Activated naive CD8-positive, alpha-beta T cell treated with anti-CD3 and anti-CD28 coated beads, Interleukin-2, amount 10 ng/mL, durations not matched to agents 7 days and 5 days (primary cell): ENCODE measurements around the gene KCNA3. TPM values are rescaled to one million over a fixed set of nuclear protein-coding genes. Genes with fewer than 3 reads are reported as not detected.

ENCODE experiments used
- ATAC-seq: fragments of 150-1000 bp; cut with Tn5 transposase; one replicate; pipeline ENCODE4 v1.10.0; 2021; ENCODE audit warnings: low read depth, moderate library complexity
- POLR2A ChIA-PET: fragments of 350-600 bp; sonication (Branson Sonifier 250); formaldehyde crosslinking; loops from one replicate; lab custom pipeline; 2021; ENCODE audit warnings: antibody characterized with exemption; lab: Charles Lee
- DNase-seq: peaks from one replicate; pipeline ENCODE4 v3.0.0; 2021
- H3K27ac Mint-ChIP-seq: one replicate; pipeline ENCODE4 v1.8.0; 2022; ENCODE audit warnings: mild to moderate bottlenecking, mixed read lengths
- H3K27me3 Mint-ChIP-seq: one replicate; pipeline ENCODE4 v1.8.0; 2022; ENCODE audit warnings: mild to moderate bottlenecking, moderate library complexity, mixed read lengths
- H3K36me3 Mint-ChIP-seq: one replicate; pipeline ENCODE4 v1.8.0; 2021; ENCODE audit warnings: mild to moderate bottlenecking, mixed read lengths
- H3K4me1 Mint-ChIP-seq: one replicate; pipeline ENCODE4 v1.8.0; 2021; ENCODE audit warnings: mixed read lengths
- H3K4me3 Mint-ChIP-seq: one replicate; pipeline ENCODE4 v1.8.0; 2022; ENCODE audit warnings: mild to moderate bottlenecking, moderate library complexity, mixed read lengths
- H3K9me3 Mint-ChIP-seq: one replicate; pipeline ENCODE4 v1.8.0; 2021; ENCODE audit warnings: mixed read lengths
- total RNA-seq, 2 experiments: library from RNA; stranded (reverse); gene quantifications; one replicate each; pipeline ENCODE4 v1.2.3, GENCODE V29; 2021

The KCNA3 gene
- total RNA-seq, 2 experiments from 2014 or later = 68.4 to 74.0 TPM

- Mint-ChIP-seq H3K27ac (peak overlapping the region; percentile 91), H3K4me3 (peak overlapping the region; percentile 56), H3K27me3 (no peaks in the 10 kb centered on the region), H3K4me1 (peaks cover 58% of the 10 kb centered on the region), H3K36me3 (peaks cover 2% of the 10 kb centered on the region), H3K9me3 (no peaks in the 10 kb centered on the region)
- POLR2A ChIA-PET = interaction anchor here (0.7 to 5.7 kb wide), 5 partner anchors 13 to 581 kb away, joined by 3 to 76 read pairs (median 10); partner anchors contain the start of gene KCNA3
- no peak for ATAC-seq
- DNase-seq = no peak
Measured at GRCh38 chr1:110633646-110634030, 41.1 kb downstream of the KCNA3 start.

- POLR2A ChIA-PET = interaction anchor here (0.9 to 5.0 kb wide), 6 partner anchors 12 to 155 kb away, joined by 3 to 65 read pairs (median 18); partner anchors contain the start of gene KCNA3
- DNase-seq (no peak), ATAC-seq (no peak)
- peaks cover 8% of the 10 kb centered on the region for H3K36me3 Mint-ChIP-seq
- no peaks in the 10 kb centered on the region for H3K9me3 Mint-ChIP-seq
- H3K27ac Mint-ChIP-seq = no peak overlapping the region
- no peaks in the 10 kb centered on the region for H3K27me3 Mint-ChIP-seq
- H3K4me1 Mint-ChIP-seq = peaks cover 58% of the 10 kb centered on the region
- no peak overlapping the region for H3K4me3 Mint-ChIP-seq
Measured at GRCh38 chr1:110631836-110632620, 42.7 kb downstream of the KCNA3 start.

- Mint-ChIP-seq H3K9me3 (no peaks in the 10 kb centered on the region), H3K36me3 (peaks cover 12% of the 10 kb centered on the region), H3K27ac (no peak overlapping the region), H3K4me1 (peaks cover 60% of the 10 kb centered on the region), H3K4me3 (no peak overlapping the region), H3K27me3 (no peaks in the 10 kb centered on the region)
- ATAC-seq = peak; percentile 78
- peak; percentile 87 for DNase-seq
- POLR2A ChIA-PET = interaction anchor here (0.9 to 5.0 kb wide), 6 partner anchors 11 to 156 kb away, joined by 3 to 65 read pairs (median 18); partner anchors contain the start of gene KCNA3
Measured at GRCh38 chr1:110630839-110631663, 43.7 kb downstream of the KCNA3 start.

GRCh38 chr1:110628323-110629105, 46.2 kb downstream of the KCNA3 start:
- POLR2A ChIA-PET = interaction anchor here (1.6 to 5.0 kb wide), 2 partner anchors 8 to 19 kb away, joined by 4 to 34 read pairs; no protein-coding TSS in a partner anchor
- peaks cover 1% of the 10 kb centered on the region for H3K27me3 Mint-ChIP-seq
- H3K4me3 Mint-ChIP-seq = no peak overlapping the region
- H3K36me3 Mint-ChIP-seq = peaks cover 15% of the 10 kb centered on the region
- H3K9me3 Mint-ChIP-seq = peaks cover 3% of the 10 kb centered on the region
- peak overlapping the region; percentile 2 for H3K27ac Mint-ChIP-seq
- H3K4me1 Mint-ChIP-seq = peaks cover 38% of the 10 kb centered on the region
- DNase-seq = no peak
- no peak for ATAC-seq

GRCh38 chr1:110627764-110628163, 47.0 kb downstream of the KCNA3 start:
- peaks cover 32% of the 10 kb centered on the region for H3K4me1 Mint-ChIP-seq
- peaks cover 19% of the 10 kb centered on the region for H3K36me3 Mint-ChIP-seq
- peak overlapping the region; percentile 11 for H3K4me3 Mint-ChIP-seq
- H3K27me3 Mint-ChIP-seq = peaks cover 2% of the 10 kb centered on the region
- H3K27ac Mint-ChIP-seq = no peak overlapping the region
- DNase-seq (no peak), ATAC-seq (no peak)
- peaks cover 3% of the 10 kb centered on the region for H3K9me3 Mint-ChIP-seq
- POLR2A ChIA-PET = interaction anchor here (0.7 to 5.0 kb wide), 3 partner anchors 8 to 605 kb away, joined by 3 to 34 read pairs (median 4); no protein-coding TSS in a partner anchor

- DNase-seq (no peak), ATAC-seq (no peak)
- Mint-ChIP-seq H3K4me3 (peak overlapping the region; percentile 37), H3K27ac (peak overlapping the region; percentile 52), H3K27me3 (peaks cover 2% of the 10 kb centered on the region), H3K36me3 (peaks cover 20% of the 10 kb centered on the region), H3K9me3 (peaks cover 3% of the 10 kb centered on the region), H3K4me1 (peaks cover 32% of the 10 kb centered on the region)
- POLR2A ChIA-PET = interaction anchor here (0.7 to 1.4 kb wide), 4 partner anchors 21 to 606 kb away, joined by 3 read pairs; no protein-coding TSS in a partner anchor
Measured at GRCh38 chr1:110626889-110627288, 47.9 kb downstream of the KCNA3 start.

Other genes starting within 250 kb of the KCNA3 start
- not detected for gene PROK1, start 223.8 kb downstream of the KCNA3 start, total RNA-seq
- not detected for gene KCNA10, start 155.8 kb downstream of the KCNA3 start, total RNA-seq
- 1 to 10 TPM; 1.1 to 1.6 TPM for gene KCNA2, start 68.6 kb downstream of the KCNA3 start, total RNA-seq
- gene CD53, start 198.2 kb upstream of the KCNA3 start, total RNA-seq = 100 to 1,000 TPM; 410 to 415 TPM